ENCODE results near the gene TRA2A. TPM values are rescaled to one million over a fixed set of nuclear protein-coding genes. Genes with fewer than 3 reads are reported as not detected.

Gene TRA2A
- polyA plus RNA-seq, 2 of the 4 experiments (the other 2 are of a cell fraction), result 90.8 to 111 TPM

DNA sequence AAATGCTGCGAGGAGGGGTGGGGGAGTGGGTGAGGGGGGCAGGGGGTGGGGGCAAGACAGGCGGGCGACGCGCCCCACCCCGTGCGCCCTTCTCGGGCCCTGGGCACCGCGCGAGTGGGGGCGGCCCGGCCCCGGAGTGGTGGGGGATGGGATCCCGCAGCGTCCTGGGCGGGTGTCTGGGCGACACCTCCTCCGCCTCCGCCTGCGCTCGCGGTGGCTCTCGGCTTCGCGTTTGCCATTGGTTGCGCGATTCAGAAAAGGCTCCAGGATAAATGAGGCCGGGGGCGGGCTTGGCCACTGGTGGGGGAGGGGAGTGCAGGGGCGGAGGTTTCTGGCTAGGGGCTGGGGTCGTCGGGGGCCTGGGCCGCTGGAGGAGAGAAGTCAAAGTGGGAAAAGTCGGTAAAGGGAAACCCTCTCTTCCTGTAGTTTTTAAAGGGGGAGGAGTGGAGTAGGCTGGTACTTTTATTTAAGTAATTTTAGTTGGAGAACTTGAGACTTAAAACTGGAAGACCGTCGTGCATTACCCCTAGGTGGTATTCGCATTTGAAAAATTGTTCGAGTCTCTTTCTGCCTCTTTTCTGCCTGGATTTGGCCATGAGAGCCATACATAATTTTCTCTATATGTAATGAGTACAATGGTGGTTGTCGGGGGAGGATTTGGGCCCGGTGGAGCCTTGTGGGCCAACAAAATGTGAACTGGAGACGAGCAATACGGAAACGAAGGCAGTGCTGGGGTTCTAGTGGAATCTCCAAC is 60.5 kb downstream of the TRA2A start:
- WGBS (ENCODE audit: missing lambda C conversion rate), result under 1% methylated on average over 19 of the region's 44 CpGs
- H3K4me2 ChIP-seq, result peak overlapping the region; percentile 89
- POLR2A ChIA-PET, result interaction anchor here (1.4 kb wide), 1 partner anchor 198 kb away, joined by 5 read pairs; no protein-coding TSS in a partner anchor
- ATAC-seq (peak; percentile 41 to 64), FAIRE-seq (no peak), DNase-seq (ENCODE audit: low read depth in 1 of 2, low spot score in 1 of 2) (peak; percentile 80 to 92)
- TF ChIP-seq MYC (IDR thresholded peaks at IDR 0.05; ENCODE audit: borderline replicate concordance, low read length) (peak; percentile 58; the same call in 1 of the 2 replicates), HEYL (CRISPR knock-in tag; IDR thresholded peaks at IDR 0.05) (no peak), PHF8 (IDR thresholded peaks at IDR 0.05; ENCODE audit: borderline replicate concordance, low read depth) (peak; percentile 48; the same call in 1 of the 2 replicates), KDM1A (IDR thresholded peaks at IDR 0.05; ENCODE audit: low read depth) (no peak), SMC3 (IDR thresholded peaks at IDR 0.05) (no peak; the same call in 2 of the 3 replicates), TP53 (CRISPR knock-in tag; IDR thresholded peaks at IDR 0.05) (no peak), CHD2 (IDR thresholded peaks at IDR 0.05; ENCODE audit: low read length, partially characterized antibody) (peak; percentile 61), JUN (IDR thresholded peaks at IDR 0.05) (peak; percentile 26 to 69; a peak in 2 of 5 replicates), JUNB (IDR thresholded peaks at IDR 0.05) (no peak), FOSL2 (IDR thresholded peaks at IDR 0.05) (no peak), FOSL2 (CRISPR knock-in tag; IDR thresholded peaks at IDR 0.05) (no peak), HOXB5 (CRISPR knock-in tag; IDR thresholded peaks at IDR 0.05) (peak; percentile 18; the same call in 1 of the 2 replicates)
- TF ChIP-seq, protein P1, sequence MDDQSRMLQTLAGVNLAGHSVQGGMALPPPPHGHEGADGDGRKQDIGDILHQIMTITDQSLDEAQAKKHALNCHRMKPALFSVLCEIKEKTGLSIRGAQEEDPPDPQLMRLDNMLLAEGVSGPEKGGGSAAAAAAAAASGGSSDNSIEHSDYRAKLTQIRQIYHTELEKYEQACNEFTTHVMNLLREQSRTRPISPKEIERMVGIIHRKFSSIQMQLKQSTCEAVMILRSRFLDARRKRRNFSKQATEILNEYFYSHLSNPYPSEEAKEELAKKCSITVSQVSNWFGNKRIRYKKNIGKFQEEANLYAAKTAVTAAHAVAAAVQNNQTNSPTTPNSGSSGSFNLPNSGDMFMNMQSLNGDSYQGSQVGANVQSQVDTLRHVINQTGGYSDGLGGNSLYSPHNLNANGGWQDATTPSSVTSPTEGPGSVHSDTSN (IDR thresholded peaks at IDR 0.05), result 0 out of 2 replicates have a peak, but pooled peaks have one; percentile 28
- TF ChIP-seq, protein P2, sequence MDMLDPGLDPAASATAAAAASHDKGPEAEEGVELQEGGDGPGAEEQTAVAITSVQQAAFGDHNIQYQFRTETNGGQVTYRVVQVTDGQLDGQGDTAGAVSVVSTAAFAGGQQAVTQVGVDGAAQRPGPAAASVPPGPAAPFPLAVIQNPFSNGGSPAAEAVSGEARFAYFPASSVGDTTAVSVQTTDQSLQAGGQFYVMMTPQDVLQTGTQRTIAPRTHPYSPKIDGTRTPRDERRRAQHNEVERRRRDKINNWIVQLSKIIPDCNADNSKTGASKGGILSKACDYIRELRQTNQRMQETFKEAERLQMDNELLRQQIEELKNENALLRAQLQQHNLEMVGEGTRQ (IDR thresholded peaks at IDR 0.05), result no peak
- H3K4me1 ChIP-seq, result peaks cover 21% of the 10 kb centered on the region
- H3K4me3 ChIP-seq, result peak overlapping the region; percentile 80
- peak overlapping the region; percentile 97 to 99 for H3K27ac ChIP-seq
- CTCF ChIA-PET, result no interaction called here
- H3K9me3 ChIP-seq, result no peaks in the 10 kb centered on the region

DNA sequence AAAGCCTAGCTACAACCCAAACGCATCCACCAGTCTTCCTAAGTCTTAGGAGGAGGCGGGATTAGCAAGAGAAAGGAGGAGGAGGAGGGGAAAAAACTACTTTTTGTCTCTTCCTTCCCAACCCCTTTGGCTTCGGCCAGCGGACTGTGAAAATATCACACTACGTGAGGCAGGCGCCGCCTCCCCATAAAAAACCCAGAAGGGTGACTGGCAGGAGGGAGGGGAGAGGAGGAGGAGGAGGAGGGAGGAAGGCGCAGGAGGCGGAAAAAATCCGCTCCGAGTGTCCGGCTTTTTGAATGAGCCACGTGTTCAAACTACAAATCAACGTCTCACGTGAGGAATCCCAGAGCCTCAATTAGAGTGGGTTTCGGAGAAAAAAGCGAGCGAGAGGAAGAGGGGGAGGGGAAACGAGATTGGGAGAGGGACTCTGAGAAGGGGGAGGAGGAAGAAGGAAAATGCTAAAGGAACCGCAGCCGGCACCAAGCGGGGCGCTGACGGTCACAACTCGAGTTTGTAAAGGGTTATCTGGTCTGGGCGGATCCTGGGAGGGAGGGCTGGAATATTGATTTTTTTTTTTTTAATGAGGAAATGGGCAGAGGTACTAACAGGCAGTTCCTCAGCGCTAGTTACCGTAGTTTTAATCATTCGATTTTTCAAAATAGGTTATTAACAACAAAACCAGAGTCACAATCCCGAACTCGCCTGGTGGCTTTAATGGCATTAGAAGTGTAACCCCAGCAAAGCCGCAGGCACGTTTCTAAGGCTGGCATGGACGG is 61.3 kb downstream of the TRA2A start, which contains the start of gene IGF2BP3:
Gene IGF2BP3, minus strand, starts transcription at position 162 of the 776 bp plus-strand sequence. CDS start 381 bp downstream, outside the sequence.
- POLR2A ChIA-PET, result interaction anchor here (1.0 to 1.6 kb wide), 3 partner anchors 46 to 197 kb away, joined by 3 to 5 read pairs (median 3); no protein-coding TSS in a partner anchor
- Histone ChIP-seq H3K9me3 (no peaks in the 10 kb centered on the region), H3K4me2 (peak within 1 kb of the TSS; percentile 89), H3K27ac (peak within 1 kb of the TSS; percentile 97 to 99), H3K4me3 (peak within 1 kb of the TSS; percentile 80), H3K4me1 (peaks cover 24% of the 10 kb centered on the region)
- WGBS (ENCODE audit: missing lambda C conversion rate), result under 1% methylated on average over 31 of the region's 34 CpGs
- CTCF ChIA-PET, result interaction anchor here (0.9 to 1.4 kb wide), 6 partner anchors 40 to 194 kb away, joined by 3 to 8 read pairs (median 4); no protein-coding TSS in a partner anchor
- ATAC-seq (peak; percentile 35 to 38), DNase-seq (ENCODE audit: low read depth in 1 of 2, low spot score in 1 of 2) (peak; percentile 76 to 98), FAIRE-seq (no peak)
- TF ChIP-seq KDM1A (IDR thresholded peaks at IDR 0.05; ENCODE audit: low read depth), result no peak
- TF ChIP-seq HEYL (CRISPR knock-in tag; IDR thresholded peaks at IDR 0.05), result no peak
- TF ChIP-seq, protein P3, sequence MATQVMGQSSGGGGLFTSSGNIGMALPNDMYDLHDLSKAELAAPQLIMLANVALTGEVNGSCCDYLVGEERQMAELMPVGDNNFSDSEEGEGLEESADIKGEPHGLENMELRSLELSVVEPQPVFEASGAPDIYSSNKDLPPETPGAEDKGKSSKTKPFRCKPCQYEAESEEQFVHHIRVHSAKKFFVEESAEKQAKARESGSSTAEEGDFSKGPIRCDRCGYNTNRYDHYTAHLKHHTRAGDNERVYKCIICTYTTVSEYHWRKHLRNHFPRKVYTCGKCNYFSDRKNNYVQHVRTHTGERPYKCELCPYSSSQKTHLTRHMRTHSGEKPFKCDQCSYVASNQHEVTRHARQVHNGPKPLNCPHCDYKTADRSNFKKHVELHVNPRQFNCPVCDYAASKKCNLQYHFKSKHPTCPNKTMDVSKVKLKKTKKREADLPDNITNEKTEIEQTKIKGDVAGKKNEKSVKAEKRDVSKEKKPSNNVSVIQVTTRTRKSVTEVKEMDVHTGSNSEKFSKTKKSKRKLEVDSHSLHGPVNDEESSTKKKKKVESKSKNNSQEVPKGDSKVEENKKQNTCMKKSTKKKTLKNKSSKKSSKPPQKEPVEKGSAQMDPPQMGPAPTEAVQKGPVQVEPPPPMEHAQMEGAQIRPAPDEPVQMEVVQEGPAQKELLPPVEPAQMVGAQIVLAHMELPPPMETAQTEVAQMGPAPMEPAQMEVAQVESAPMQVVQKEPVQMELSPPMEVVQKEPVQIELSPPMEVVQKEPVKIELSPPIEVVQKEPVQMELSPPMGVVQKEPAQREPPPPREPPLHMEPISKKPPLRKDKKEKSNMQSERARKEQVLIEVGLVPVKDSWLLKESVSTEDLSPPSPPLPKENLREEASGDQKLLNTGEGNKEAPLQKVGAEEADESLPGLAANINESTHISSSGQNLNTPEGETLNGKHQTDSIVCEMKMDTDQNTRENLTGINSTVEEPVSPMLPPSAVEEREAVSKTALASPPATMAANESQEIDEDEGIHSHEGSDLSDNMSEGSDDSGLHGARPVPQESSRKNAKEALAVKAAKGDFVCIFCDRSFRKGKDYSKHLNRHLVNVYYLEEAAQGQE (IDR thresholded peaks at IDR 0.05), result no peak
- TF ChIP-seq EHMT2 (IDR thresholded peaks at IDR 0.05; ENCODE audit: low read depth), result no peak
- TF ChIP-seq, protein P2 (IDR thresholded peaks at IDR 0.05), result peak; percentile 93
- no peak for TF ChIP-seq FOSB (CRISPR knock-in tag; IDR thresholded peaks at IDR 0.05)
- peak; percentile 93 for TF ChIP-seq MYC (IDR thresholded peaks at IDR 0.05; ENCODE audit: borderline replicate concordance, low read length)
- no peak for TF ChIP-seq NPAS2 (CRISPR knock-in tag; IDR thresholded peaks at IDR 0.05; ENCODE audit: borderline replicate concordance)
- TF ChIP-seq PHF8 (IDR thresholded peaks at IDR 0.05; ENCODE audit: borderline replicate concordance, low read depth), result no peak; the same call in 1 of the 2 replicates
- TF ChIP-seq ZNF302 (CRISPR knock-in tag; IDR thresholded peaks at IDR 0.05), result no peak
- TF ChIP-seq FOXS1 (CRISPR knock-in tag; IDR thresholded peaks at IDR 0.05), result no peak
- TF ChIP-seq, protein P4, sequence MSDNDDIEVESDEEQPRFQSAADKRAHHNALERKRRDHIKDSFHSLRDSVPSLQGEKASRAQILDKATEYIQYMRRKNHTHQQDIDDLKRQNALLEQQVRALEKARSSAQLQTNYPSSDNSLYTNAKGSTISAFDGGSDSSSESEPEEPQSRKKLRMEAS (IDR thresholded peaks at IDR 0.05), result peak; percentile 91
- TF ChIP-seq, protein P5, sequence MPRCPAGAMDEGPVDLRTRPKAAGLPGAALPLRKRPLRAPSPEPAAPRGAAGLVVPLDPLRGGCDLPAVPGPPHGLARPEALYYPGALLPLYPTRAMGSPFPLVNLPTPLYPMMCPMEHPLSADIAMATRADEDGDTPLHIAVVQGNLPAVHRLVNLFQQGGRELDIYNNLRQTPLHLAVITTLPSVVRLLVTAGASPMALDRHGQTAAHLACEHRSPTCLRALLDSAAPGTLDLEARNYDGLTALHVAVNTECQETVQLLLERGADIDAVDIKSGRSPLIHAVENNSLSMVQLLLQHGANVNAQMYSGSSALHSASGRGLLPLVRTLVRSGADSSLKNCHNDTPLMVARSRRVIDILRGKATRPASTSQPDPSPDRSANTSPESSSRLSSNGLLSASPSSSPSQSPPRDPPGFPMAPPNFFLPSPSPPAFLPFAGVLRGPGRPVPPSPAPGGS (IDR thresholded peaks at IDR 0.05), result peak; percentile 49; the same call in 2 of the 3 replicates
- no peak for TF ChIP-seq JUNB (IDR thresholded peaks at IDR 0.05)
- no peak for TF ChIP-seq RFX5 (IDR thresholded peaks at IDR 0.05)
